Renal cortical epithelial cell (primary cell): Measurements from ENCODE around the gene ZFP91. TPM values are rescaled to one million over a fixed set of nuclear protein-coding genes. Genes with fewer than 3 reads are reported as not detected.

ENCODE experiments used
- DNase-seq: peaks from one replicate; pipeline ENCODE4 v3.0.0-alpha.2; 2011; ENCODE audit warnings: low read depth
- total RNA-seq: library from RNA; depleted of rRNA; stranded (reverse); fragments of >200 nt; gene quantifications from 2 replicates; pipeline ENCODE4 v1.2.3, GENCODE V29; 2014

The ZFP91 gene
- total RNA-seq, 1 donor from 2014 or later, result 42.1 TPM

DNA sequence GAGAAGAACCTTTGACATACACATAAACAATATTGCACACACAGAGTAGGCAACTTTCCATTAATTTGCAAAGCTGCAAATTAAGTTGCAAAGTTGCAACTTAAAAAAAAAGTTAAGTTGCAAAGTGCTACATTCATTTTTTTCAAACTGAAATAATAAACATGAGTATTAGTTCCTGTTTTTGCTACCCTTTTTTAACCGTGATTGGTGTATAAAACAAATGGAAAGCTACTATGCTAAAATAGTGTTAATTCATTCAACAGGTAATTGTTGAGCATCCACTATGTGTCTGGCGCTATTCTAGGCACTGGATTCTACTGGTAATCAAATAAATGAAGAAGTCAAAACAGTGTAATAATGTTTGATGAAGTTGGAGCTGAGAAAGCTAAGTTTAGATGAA, 8.1 kb downstream of the ZFP91 start:
- no peak for DNase-seq

GRCh38 chr11:58591659-58592058, 12.8 kb downstream of the ZFP91 start:
- DNase-seq, result no peak

DNA sequence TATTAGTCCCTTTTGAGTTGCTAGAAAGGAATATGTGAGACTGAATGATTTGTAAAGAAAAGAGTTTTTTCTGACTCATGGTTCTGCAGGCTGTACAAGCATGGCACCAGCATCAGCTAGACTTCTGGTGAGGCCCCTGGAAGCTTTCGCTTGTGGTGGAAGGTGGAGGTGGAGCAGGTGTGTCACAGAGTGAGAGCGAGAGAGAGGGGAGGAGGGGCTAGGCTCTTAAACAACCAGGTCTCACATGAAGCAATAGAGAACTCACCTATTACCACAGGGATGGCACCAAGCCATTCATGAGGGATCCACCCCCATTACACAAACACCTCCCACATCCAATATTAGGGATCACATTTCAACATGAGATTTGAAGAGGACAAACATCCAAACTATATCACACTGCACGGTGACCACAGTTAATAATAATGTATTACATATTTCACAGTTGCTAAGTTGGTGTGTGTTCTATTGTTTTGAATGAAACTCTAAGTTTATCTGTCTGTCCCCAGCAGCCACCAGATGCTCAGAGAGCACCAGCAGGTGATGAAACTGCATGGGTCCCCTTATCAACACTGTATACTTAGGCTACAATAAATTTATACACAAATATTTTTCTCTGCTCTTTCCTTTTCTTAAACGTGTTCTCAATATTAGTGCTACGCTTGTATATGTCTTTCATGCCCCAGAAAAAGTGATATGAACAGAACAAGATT, 14.1 kb downstream of the ZFP91 start:
- DNase-seq, result no peak

DNA sequence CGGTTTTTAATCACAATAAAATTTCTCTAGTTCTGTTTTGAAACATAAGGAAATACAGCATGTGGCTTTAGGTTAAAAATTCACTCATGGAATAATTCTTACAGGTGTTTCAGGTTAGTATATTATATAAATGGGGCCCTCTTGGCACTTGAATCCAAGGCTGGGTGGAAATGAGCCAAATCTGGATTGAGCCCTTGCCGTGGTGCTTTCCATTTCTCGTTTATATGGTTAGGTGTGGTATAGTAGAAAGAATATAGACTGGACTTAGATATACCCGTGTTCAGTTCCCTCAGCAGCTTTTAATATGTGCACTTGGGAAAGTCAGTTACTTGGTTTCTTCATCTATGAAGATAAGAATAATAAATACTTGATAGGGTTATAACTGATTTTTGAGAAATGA, 16.0 kb downstream of the ZFP91 start:
- no peak for DNase-seq

DNA sequence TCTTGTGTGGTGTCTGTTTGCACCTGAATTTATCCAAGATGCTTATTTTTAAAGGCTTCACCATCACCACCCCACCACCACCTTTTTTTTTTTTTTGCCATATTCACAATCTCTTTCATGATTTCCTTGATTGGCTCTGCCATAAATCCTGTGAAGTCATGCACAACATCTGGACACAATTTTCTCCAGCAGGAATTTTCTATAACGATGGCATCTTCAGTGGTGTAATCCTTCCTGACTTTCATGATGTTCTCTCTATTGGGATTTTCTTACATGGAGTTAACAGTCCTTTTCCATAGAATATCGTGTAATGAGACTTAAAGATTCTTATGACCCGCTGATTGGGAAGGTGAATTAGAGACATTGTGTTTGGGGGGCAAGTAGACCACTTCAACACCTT, 17.8 kb downstream of the ZFP91 start:
- DNase-seq, result no peak

DNA sequence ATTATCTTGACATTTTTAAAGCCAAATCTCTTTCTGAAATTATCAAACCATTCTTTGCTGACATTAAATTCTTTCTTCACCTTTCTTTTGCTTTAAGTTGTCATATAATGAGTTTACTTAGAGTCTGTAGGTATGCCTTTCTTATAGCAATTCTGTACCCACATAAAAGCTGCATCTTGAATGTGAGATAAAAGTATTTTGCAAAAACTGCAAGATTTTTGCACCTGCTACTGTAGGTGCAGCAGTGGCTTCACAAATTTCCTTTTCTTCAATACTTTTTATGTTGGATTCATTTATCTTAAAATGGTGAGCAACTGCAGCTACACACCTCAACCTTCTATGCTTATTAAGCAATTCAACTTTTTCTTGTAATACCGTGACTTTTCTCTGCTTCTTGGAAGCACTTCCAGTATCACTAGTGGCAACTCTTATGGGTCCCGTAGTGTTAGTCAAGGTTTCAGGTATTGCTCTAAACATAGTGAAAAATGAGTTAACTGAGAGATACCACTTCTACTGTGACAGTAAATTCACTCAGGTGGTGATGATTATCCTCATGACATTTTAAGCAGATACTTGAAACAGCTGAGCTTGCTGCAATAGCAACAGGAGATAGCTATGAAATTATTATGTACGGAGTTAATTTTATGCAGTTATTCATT, 18.8 kb downstream of the ZFP91 start:
- no peak for DNase-seq

- no peak for DNase-seq
Observed at GRCh38 chr11:58600510-58600909, 21.6 kb downstream of the ZFP91 start.

DNA sequence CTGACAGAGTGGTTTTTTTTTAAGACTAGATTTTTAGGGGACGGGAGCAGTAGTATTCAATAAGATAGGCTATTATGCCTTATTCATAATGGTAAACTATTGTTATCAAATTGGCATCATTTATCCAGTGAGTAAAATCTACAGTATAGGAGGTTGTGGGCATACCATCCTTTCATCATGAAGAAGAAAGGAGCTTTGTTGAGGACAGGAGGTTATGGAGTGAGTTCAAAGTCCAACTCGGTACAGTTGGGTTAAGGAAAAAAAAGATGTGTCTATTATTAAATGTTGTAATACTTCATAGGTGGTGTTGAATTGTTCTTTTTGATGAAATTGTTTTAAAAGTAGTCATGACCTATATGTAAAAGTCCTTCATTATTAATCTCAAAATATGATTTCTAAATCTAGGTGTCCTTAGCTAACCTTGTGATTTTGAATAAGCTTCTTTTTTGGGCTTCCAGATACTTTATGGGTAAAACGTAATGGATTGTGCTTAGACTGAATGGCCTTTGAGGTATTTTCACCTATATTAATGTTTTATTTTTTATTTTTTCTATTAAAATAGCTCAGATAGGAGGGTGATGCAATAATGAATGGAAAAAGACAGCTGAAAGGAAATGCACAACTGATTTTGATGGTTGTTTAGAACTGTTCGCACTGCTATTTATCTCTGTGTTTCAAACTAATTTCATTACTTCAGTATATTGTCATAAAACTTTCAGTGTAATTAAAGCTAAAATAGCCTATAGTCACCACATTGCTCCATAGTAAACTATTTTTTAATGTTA, 28.3 kb downstream of the ZFP91 start:
- no peak for DNase-seq

- DNase-seq, result no peak
Observed at GRCh38 chr11:58608331-58608730, 29.5 kb downstream of the ZFP91 start.

DNA sequence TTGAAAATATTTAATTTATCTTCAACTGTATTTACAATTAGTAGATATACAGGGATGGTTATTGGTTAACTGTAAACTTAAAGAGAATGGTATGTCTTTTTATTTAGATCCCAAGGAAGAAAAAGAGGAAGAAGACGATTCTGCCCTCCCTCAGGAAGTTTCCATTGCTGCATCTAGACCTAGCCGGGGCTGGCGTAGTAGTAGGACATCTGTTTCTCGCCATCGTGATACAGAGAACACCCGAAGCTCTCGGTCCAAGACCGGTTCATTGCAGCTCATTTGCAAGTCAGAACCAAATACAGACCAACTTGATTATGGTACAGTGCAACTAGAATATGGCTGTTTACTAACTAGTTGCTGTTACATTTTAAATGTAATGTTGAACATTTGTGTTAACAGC, 30.9 kb downstream of the ZFP91 start:
- DNase-seq, result no peak

DNA sequence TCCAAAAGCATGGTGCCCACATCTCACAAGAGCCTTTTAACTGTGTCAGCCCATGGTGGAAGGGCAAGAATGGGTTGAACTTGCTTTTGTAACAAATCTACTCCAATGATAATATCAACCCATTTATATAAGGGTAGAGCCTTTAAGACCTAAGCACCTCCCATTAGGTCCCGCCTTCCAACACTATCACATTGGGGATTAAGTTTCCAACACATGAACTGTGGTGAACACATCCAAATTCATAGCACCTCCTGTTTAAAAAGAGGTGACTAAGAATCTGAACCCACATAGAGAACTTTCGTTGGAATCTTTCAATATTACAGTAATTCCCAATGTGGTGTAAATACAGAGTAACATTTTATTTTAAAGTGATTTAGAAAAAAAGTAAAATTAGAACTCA, 34.4 kb downstream of the ZFP91 start:
- DNase-seq, result no peak

DNA sequence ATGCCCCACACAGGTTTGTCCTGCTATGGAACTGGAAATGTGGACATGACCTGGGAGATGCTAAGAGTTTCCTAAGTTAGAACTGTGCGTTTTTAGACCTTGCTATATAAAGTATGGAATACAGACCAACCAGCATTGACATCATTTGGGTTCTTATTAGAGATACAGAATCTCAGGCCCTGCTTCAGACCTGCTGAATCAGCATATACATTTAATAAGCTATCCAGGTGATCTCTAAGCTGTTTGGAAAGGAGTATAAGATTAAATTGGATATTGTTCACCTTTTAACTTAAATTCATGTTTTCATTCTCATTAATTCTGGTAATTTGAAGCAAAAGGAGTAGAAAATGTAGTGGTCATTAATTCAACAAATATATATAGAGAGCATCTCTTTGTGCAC, 36.7 kb downstream of the ZFP91 start:
- DNase-seq, result no peak

GRCh38 chr11:58616594-58616993, 37.7 kb downstream of the ZFP91 start:
- DNase-seq, result peak; percentile 72

GRCh38 chr11:58617976-58618557, 39.2 kb downstream of the ZFP91 start:
- no peak for DNase-seq

DNA sequence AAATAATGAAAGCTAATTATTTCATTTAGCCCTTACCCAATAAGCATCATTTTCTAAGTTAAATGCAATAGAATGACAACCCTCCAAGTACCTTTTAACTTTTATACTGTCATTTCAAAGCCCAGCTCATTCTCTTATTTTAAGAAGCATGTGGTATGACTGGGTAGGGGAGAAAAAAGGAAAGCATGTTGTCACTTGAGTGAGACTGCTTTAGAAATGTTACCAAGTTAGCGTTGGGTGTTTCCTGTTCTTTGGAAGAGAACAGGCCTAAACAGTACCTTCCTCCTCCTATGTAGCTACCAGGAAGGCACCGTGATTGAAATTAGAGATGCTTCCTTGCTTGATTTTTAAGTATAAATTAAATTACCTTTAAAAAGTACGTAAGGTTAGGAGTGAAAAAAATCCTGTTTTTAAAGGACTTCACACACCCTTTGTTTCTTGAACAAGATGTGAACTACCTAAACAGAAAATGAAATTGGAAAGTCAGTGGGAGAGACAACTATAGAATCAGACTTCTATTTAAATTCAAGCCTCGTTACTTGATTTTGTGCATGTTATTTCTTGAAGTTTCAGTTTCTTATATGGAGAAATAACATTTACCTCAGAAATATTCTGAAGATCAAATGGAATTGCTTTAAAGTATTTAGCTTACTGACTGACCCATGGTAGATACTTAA, 42.9 kb downstream of the ZFP91 start:
- no peak for DNase-seq

GRCh38 chr11:58622344-58622743, 43.5 kb downstream of the ZFP91 start, which contains the start of gene CNTF:
Gene CNTF (plus strand): TSS chr11:58622665. CDS start chr11:58622753, 88 bp downstream.
- peak; percentile 37 for DNase-seq

DNA sequence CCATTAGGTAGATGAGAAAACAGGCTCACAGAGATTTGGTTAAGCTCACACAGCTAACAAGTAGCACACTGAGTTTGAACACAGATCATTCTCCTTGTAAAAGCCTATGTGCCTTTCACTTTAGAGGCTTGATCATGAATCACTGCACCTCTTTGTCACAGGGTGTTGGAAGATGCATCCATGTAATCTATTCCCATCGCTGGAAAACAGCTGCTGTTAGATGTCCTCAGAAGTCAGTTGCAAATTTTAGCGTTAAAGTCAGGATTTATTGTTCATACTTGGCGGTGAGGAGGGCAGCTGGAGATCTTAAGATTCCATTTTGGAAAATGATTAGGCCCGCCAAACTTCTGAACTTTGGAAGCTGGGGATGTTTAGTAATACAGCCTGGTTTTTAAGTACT, 46.2 kb downstream of the ZFP91 start:
- peak; percentile 38 for DNase-seq

DNA sequence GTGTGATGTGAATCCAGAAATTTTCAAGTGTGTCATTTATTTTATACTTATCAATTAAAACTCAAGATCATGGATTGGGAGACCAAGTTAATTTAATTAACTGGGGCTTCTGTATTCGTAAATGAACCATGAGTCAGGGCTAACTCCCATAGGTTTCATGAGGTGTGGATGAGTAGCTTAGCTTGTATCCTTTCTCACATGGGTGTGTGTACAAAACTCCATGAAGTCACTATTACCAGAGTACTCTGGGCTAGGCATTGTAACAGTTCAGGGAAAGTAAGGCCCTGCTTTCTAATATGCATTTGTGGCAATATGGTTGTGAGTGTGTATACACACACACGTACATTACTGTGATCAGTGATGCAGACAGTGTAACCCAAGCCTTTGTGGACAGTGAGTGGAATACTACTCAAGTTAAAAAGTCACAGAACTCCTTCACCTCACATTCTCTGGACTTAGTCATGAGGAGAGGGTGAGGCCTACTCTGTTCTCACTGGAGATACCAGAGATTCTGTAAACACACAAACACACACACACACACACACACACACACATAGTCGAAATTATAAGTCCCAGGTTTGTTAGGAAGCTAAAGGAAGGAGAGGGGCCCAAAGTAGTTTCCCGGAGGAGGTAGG, 47.1 kb downstream of the ZFP91 start:
- peak; percentile 99 for DNase-seq

DNA sequence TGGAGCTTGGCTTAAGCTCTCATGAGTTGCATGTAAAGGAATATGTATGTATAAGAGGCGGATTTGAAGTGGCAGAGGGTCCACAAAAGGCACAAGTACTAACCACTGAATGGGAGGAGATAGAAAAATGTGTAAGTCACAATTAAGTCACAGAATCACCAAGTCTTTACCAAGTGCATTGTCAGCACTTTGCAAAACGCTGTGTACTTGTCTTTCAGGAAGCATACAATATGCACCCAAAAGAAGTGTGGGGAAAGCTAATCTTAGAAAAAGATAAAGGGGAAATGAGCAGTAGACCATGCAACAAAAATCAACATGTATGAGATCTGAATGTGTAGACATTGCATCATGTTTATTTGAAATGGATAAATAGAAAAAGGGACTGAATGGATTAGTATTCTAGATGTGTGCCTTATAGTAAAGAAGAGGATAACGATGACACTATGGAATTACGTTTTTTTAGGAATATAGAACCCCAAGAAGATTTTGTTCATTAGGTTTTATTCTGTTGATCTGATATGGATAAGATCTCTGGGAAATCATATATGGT, 48.1 kb downstream of the ZFP91 start:
- DNase-seq, result no peak

DNA sequence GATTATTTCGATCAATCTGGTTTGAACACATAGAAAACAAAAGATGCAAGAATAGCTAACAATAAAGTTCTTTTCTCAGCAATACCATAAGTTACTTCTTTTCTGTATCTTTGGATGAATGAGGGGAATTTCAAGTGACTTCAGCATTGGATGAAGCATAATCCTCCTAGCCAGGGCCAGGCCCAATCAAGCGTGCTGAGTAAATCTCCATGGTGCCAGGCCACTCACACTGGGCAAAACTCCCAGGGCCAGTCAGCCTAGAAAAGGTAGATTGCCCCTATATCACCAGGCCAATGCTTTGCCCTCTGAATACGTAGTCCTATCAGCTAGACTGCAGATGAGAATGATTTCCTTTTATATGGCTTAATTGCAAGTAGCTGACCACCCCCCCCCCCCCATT, 49.6 kb downstream of the ZFP91 start:
- peak; percentile 80 for DNase-seq

DNA sequence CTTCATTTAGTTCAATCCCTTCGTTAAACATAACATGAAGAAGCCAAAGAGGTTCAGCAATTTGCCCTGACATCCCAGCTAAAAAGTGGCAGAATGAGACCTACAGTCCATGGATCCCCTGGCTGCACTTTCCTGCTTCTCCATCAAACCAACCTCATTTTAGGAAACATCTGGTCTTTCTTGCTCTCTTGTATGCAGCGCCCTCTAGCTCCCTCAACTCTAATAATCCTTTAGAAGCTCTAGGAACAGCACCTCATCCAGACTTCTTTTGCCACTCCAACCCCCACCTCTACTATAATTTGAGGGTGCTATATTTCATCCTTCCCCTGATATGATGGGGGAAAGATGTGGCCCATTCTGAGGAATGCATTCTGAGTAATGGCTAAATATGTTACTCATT, 51.0 kb downstream of the ZFP91 start:
- peak; percentile 58 for DNase-seq
